ENCODE data around the gene TBC1D22A.

DNA sequence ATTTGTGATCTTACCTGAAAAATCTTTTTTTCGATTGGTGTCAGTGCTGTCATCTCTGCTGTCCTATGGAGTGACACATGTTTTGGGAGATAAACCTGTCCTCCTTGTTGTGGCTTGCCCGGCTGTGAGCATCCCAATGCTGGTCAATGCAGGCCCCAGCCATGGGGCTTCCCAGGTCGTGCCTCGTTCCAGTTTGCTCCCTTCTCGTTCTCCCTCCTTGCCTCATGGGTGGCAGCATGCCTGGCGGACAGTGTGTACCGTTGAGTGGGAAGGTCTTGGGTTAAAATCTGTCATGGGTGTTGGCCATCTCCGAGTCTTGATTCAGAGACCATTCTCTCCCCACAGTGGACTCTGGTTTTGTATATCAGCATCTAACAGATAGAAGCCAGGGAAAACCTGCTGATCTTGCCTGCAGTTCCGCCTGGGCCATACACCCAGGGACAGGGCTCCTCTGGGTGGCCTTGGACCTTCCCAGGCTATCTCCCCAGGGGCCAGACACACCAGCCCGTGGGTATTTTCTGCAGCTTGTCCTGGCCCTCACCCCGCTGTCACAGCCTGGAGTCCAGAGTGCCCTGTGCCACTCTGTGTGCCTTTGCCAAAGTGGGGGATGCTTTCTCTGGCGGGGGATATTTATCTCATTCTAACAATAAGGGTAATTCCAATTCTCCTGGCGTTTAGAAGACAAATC is 208.1 kb downstream of the TBC1D22A start:
- TF ChIP-seq, protein P1, sequence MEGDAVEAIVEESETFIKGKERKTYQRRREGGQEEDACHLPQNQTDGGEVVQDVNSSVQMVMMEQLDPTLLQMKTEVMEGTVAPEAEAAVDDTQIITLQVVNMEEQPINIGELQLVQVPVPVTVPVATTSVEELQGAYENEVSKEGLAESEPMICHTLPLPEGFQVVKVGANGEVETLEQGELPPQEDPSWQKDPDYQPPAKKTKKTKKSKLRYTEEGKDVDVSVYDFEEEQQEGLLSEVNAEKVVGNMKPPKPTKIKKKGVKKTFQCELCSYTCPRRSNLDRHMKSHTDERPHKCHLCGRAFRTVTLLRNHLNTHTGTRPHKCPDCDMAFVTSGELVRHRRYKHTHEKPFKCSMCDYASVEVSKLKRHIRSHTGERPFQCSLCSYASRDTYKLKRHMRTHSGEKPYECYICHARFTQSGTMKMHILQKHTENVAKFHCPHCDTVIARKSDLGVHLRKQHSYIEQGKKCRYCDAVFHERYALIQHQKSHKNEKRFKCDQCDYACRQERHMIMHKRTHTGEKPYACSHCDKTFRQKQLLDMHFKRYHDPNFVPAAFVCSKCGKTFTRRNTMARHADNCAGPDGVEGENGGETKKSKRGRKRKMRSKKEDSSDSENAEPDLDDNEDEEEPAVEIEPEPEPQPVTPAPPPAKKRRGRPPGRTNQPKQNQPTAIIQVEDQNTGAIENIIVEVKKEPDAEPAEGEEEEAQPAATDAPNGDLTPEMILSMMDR (IDR thresholded peaks at IDR 0.05; ENCODE audit: extremely low read depth in 1 of 2, insufficient read depth in 1 of 2, low read depth in 1 of 2, low read length in 2 of 2): no peak
- TF ChIP-seq POLR2A (IDR thresholded peaks at IDR 0.05; ENCODE audit: low read depth, low read length): no peak
